GM19023 (cell line): ENCODE results near the gene PCMT1.
"Not testable (repeated sequence)": the region's sequence is repeated elsewhere in the genome, so short reads cannot be mapped to it uniquely, and the experiment has no call there.

Experiments used
- ATAC-seq: cut with Tn5 transposase; IDR thresholded peaks from one replicate; pipeline ENCODE4 v1.9.1; 2021; ENCODE audit warnings: mild to moderate bottlenecking, moderate library complexity; ENCODE audit not compliant: unreplicated experiment

Gene PCMT1

GRCh38 chr6:149813351-149813750, 63.8 kb downstream of the PCMT1 start:
- ATAC-seq = no peak

GRCh38 chr6:149815788-149816187, 66.2 kb downstream of the PCMT1 start:
- ATAC-seq = no peak

- ATAC-seq = no peak
These were observed 71.0 kb downstream of the PCMT1 start for GRCh38 chr6:149820506-149820905.

GRCh38 chr6:149821492-149821891, 72.0 kb downstream of the PCMT1 start:
- no peak for ATAC-seq

- ATAC-seq = no peak
These were observed 73.5 kb downstream of the PCMT1 start for GRCh38 chr6:149823013-149823412.

- no peak for ATAC-seq
These were observed 75.8 kb downstream of the PCMT1 start for GRCh38 chr6:149825292-149825691.

GRCh38 chr6:149830731-149831307, 81.3 kb downstream of the PCMT1 start:
- no peak for ATAC-seq

GRCh38 chr6:149831308-149831820, 81.8 kb downstream of the PCMT1 start:
- ATAC-seq = no peak

- no peak for ATAC-seq
These were observed 84.1 kb downstream of the PCMT1 start for GRCh38 chr6:149833651-149834050.

GRCh38 chr6:149834513-149835481, 85.3 kb downstream of the PCMT1 start:
- ATAC-seq = no peak

GRCh38 chr6:149840345-149841075, 91.0 kb downstream of the PCMT1 start:
- ATAC-seq = no peak

- ATAC-seq = no peak
These were observed 92.8 kb downstream of the PCMT1 start for GRCh38 chr6:149842331-149842730.

GRCh38 chr6:149843051-149843633, 93.6 kb downstream of the PCMT1 start:
- no peak for ATAC-seq

GRCh38 chr6:149844036-149844435, 94.5 kb downstream of the PCMT1 start:
- not testable (repeated sequence) for ATAC-seq

GRCh38 chr6:149844480-149844879, 94.9 kb downstream of the PCMT1 start:
- no peak for ATAC-seq

- ATAC-seq = no peak
These were observed 96.0 kb downstream of the PCMT1 start for GRCh38 chr6:149845549-149845948.

GRCh38 chr6:149846321-149846720, 96.8 kb downstream of the PCMT1 start:
- no peak for ATAC-seq

- no peak for ATAC-seq
These were observed 98.4 kb downstream of the PCMT1 start for GRCh38 chr6:149847939-149848267.

GRCh38 chr6:149848343-149848742, 98.8 kb downstream of the PCMT1 start:
- not testable (repeated sequence) for ATAC-seq

GRCh38 chr6:149851461-149852110, 102.0 kb downstream of the PCMT1 start:
- ATAC-seq = no peak

- no peak for ATAC-seq
These were observed 102.6 kb downstream of the PCMT1 start for GRCh38 chr6:149852180-149852579.
